ENCODE data around the gene NLGN2. TPM values are rescaled to one million over a fixed set of nuclear protein-coding genes. Genes with fewer than 3 reads are reported as not detected.

Gene NLGN2
- polyA plus RNA-seq, 1 experiment = 8.5 TPM

- POLR2A ChIA-PET = no interaction called here
- no peak for TF ChIP-seq CTCF (IDR thresholded peaks at IDR 0.05; ENCODE audit: insufficient read depth, low read depth, low read length)
- H3K36me3 ChIP-seq (ENCODE audit: control insufficient read depth, insufficient read depth, low read length) = peaks cover 16% of the 10 kb centered on the region
- CTCF ChIA-PET = no interaction called here
- H3K4me3 ChIP-seq (ENCODE audit: low read depth, low read length) = no peak overlapping the region
- no peak for DNase-seq (ENCODE audit: low read depth)
- no peaks in the 10 kb centered on the region for H3K27me3 ChIP-seq (ENCODE audit: control insufficient read depth, insufficient read depth, low read length)
These were observed 11.0 kb downstream of the NLGN2 start for GRCh38 chr17:7418472-7419152.

- Histone ChIP-seq H3K27me3 (ENCODE audit: control insufficient read depth, insufficient read depth, low read length) (no peaks in the 10 kb centered on the region), H3K36me3 (ENCODE audit: control insufficient read depth, insufficient read depth, low read length) (peaks cover 14% of the 10 kb centered on the region), H3K4me3 (ENCODE audit: low read depth, low read length) (no peak within 1 kb of the TSS)
- CTCF ChIA-PET = interaction anchor here (0.9 to 1.2 kb wide), 4 partner anchors 10 to 141 kb away, joined by 3 read pairs; no protein-coding TSS in a partner anchor
- POLR2A ChIA-PET = no interaction called here
- TF ChIP-seq CTCF (IDR thresholded peaks at IDR 0.05; ENCODE audit: insufficient read depth, low read depth, low read length) = no peak
- DNase-seq (ENCODE audit: low read depth) = no peak
These were observed 12.4 kb downstream of the NLGN2 start, which contains the start of gene SPEM1 for GRCh38 chr17:7419819-7420610. Gene SPEM1, plus strand, starts transcription at chr17:7420324. Its CDS starts 61 bp downstream, at chr17:7420385.

GRCh38 chr17:7421186-7421585 lies 13.5 kb downstream of the NLGN2 start:
- ChIA-PET POLR2A (no interaction called here), CTCF (interaction anchor here (0.9 kb wide), 1 partner anchor 9 kb away, joined by 3 read pairs; no protein-coding TSS in a partner anchor)
- Histone ChIP-seq H3K36me3 (ENCODE audit: control insufficient read depth, insufficient read depth, low read length) (peaks cover 7% of the 10 kb centered on the region), H3K27me3 (ENCODE audit: control insufficient read depth, insufficient read depth, low read length) (no peaks in the 10 kb centered on the region), H3K4me3 (ENCODE audit: low read depth, low read length) (no peak overlapping the region)
- TF ChIP-seq CTCF (IDR thresholded peaks at IDR 0.05; ENCODE audit: insufficient read depth, low read depth, low read length) = no peak
- DNase-seq (ENCODE audit: low read depth) = no peak

- Histone ChIP-seq H3K36me3 (ENCODE audit: control insufficient read depth, insufficient read depth, low read length) (no peaks in the 10 kb centered on the region), H3K4me3 (ENCODE audit: low read depth, low read length) (no peak overlapping the region), H3K27me3 (ENCODE audit: control insufficient read depth, insufficient read depth, low read length) (no peaks in the 10 kb centered on the region)
- DNase-seq (ENCODE audit: low read depth) = no peak
- POLR2A ChIA-PET = no interaction called here
- TF ChIP-seq CTCF (IDR thresholded peaks at IDR 0.05; ENCODE audit: insufficient read depth, low read depth, low read length) = no peak
- CTCF ChIA-PET = no interaction called here
These were observed 16.0 kb downstream of the NLGN2 start for GRCh38 chr17:7423679-7424078.

- H3K27me3 ChIP-seq (ENCODE audit: control insufficient read depth, insufficient read depth, low read length) = no peaks in the 10 kb centered on the region
- POLR2A ChIA-PET = interaction anchor here (0.6 kb wide), 1 partner anchor 136 kb away, joined by 3 read pairs; no protein-coding TSS in a partner anchor
- CTCF ChIA-PET = no interaction called here
- DNase-seq (ENCODE audit: low read depth) = no peak
- no peak for TF ChIP-seq CTCF (IDR thresholded peaks at IDR 0.05; ENCODE audit: insufficient read depth, low read depth, low read length)
- no peaks in the 10 kb centered on the region for H3K36me3 ChIP-seq (ENCODE audit: control insufficient read depth, insufficient read depth, low read length)
- no peak within 1 kb of the TSS for H3K4me3 ChIP-seq (ENCODE audit: low read depth, low read length)
These were observed 17.7 kb downstream of the NLGN2 start, which contains the start of gene SPEM2 for GRCh38 chr17:7425316-7425715. Gene SPEM2, plus strand, starts transcription at chr17:7425616. Its CDS starts 73 bp downstream, at chr17:7425689.

All from BJ (cell line).